Gastrocnemius medialis (tissue), 4 donors: ENCODE data around the gene YTHDC2. TPM values are rescaled to one million over a fixed set of nuclear protein-coding genes. Genes with fewer than 3 reads are reported as not detected.

Experiments used
- ATAC-seq, 2 donors: fragments of 150-250 bp; one replicate each; pipeline ENCODE4 v1.9.1; 2016
- DNase-seq, 2 donors: peaks; one replicate each; pipeline ENCODE4 v3.0.0-alpha.2; 2019
- H3K27ac ChIP-seq, 4 donors: fragments of 200-600 bp; sonication (generic); 1 replicate in 1 of 4; 2 replicates in 3 of 4; pipeline ENCODE4 v1.5.1; 2016 to 2018; ENCODE audit warnings: mild to moderate bottlenecking in 2 of 4, moderate library complexity in 1 of 4
- H3K27me3 ChIP-seq, 3 donors: fragments of 200-600 bp; sonication (generic) in 2 of 3; 1 replicate in 1 of 3; 2 replicates in 2 of 3; pipeline versions ENCODE4 v1.5.1 to v1.6.0; 2016 to 2019; ENCODE audit warnings: mild to moderate bottlenecking in 1 of 3, moderate library complexity in 1 of 3
- H3K36me3 ChIP-seq, 2 donors: fragments of 200-600 bp; sonication (generic) in 1 of 2; one replicate each; pipeline ENCODE4 v1.5.1; 2017 to 2018
- H3K4me1 ChIP-seq, 2 donors: fragments of 200-600 bp; sonication (generic) in 1 of 2; one replicate each; pipeline ENCODE4 v1.5.1; 2016 to 2017; ENCODE audit warnings: mild to moderate bottlenecking in 2 of 2
- H3K4me3 ChIP-seq, 4 donors: fragments of 200-600 bp; sonication (generic) in 3 of 4; 1 replicate in 1 of 4; 2 replicates in 3 of 4; pipeline ENCODE4 v1.5.1; 2016 to 2019; ENCODE audit warnings: mild to moderate bottlenecking in 2 of 4
- H3K9me3 ChIP-seq, 3 donors: fragments of 200-600 bp; sonication (generic) in 2 of 3; 1 replicate in 1 of 3; 2 replicates in 2 of 3; pipeline ENCODE4 v1.5.1; 2016 to 2019
- POLR2A ChIP-seq, 2 donors: fragments of 450-650 bp; IDR thresholded peaks; one replicate each; pipeline ENCODE4 v1.6.1; 2017; ENCODE audit warnings: antibody characterized with exemption in 2 of 2, mild to moderate bottlenecking in 2 of 2, moderate library complexity in 2 of 2
- in situ Hi-C, 4 donors: fragments of 200-750 bp; cut with MboI; loops; one replicate each; pipeline versions ENCODE4 v1.15.0 to v1.8.0; 2017; ENCODE audit warnings: low sequenced_read_pairs in 4 of 4
- intact Hi-C: fragments of 100-400 bp; cut with DNase I; formaldehyde crosslinking; loops from one replicate; pipeline ENCODE4 v1.15.1; 2023; ENCODE audit warnings: low total_unique reads
- total RNA-seq, 4 donors: library from RNA; depleted of rRNA; stranded (reverse); fragments of >200 nt; gene quantifications; one replicate each; pipeline versions ENCODE4 v1.1.0 to v1.2.3, GENCODE V29; 2016
- TF ChIP-seq, protein P1 (sequence below), 5 experiments: fragments of 450-650 bp in 3 of 5; fragments of 200-600 bp in 2 of 5; sonication (generic) in 2 of 5; IDR thresholded peaks in 4 of 5; conservative IDR thresholded peaks in 1 of 5; 1 replicate in 4 of 5; 2 replicates in 1 of 5; pipeline ENCODE4 v1.5.1; 2016 to 2019; ENCODE audit warnings: antibody characterized with exemption in 5 of 5, mild to moderate bottlenecking in 3 of 5, moderate library complexity in 3 of 5

YTHDC2 gene
- total RNA-seq, 4 donors from 2014 or later = 9.0 to 22.7 (median 15.3) TPM

DNA sequence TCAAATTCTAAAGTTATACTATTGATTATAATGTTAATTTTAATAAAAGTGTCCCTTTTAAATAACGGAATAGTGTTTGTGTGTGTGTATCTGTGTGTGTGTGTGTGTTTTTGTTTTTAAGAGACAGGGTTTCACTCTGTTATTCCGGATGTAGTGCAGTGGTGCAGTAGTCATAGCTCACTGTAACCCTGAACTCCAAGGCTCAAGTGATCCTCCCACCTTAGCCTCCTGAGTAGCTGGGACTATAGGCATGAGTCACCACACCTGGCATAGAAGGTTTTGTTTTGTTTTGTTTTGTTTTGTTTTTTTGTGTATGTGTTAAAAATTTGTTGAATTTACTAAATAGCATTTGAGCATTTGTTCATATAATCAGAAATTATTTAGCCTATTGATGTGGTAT is 64.6 kb downstream of the YTHDC2 start:
- DNase-seq = no peak
- Histone ChIP-seq H3K4me3 (no peak overlapping the region), H3K27ac (no peak overlapping the region), H3K4me1 (no peaks in the 10 kb centered on the region), H3K27me3 (no peaks in the 10 kb centered on the region), H3K9me3 (no peaks in the 10 kb centered on the region), H3K36me3 (peaks cover 0 to 34% of the 10 kb centered on the region in 2 donors)
- in situ Hi-C loops (loop anchor here in 1 of 4 donors (25.0 kb wide), 1 partner anchor 591 kb away; the partner anchor contains the start of gene DCP2), intact Hi-C loops (no loop called here)
- TF ChIP-seq, protein P1, sequence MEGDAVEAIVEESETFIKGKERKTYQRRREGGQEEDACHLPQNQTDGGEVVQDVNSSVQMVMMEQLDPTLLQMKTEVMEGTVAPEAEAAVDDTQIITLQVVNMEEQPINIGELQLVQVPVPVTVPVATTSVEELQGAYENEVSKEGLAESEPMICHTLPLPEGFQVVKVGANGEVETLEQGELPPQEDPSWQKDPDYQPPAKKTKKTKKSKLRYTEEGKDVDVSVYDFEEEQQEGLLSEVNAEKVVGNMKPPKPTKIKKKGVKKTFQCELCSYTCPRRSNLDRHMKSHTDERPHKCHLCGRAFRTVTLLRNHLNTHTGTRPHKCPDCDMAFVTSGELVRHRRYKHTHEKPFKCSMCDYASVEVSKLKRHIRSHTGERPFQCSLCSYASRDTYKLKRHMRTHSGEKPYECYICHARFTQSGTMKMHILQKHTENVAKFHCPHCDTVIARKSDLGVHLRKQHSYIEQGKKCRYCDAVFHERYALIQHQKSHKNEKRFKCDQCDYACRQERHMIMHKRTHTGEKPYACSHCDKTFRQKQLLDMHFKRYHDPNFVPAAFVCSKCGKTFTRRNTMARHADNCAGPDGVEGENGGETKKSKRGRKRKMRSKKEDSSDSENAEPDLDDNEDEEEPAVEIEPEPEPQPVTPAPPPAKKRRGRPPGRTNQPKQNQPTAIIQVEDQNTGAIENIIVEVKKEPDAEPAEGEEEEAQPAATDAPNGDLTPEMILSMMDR (IDR thresholded peaks at IDR 0.05 in 4 of 5, conservative IDR thresholded peaks at IDR 0.05 in 1 of 5) = no peak
- TF ChIP-seq POLR2A (IDR thresholded peaks at IDR 0.05) = no peak
- no peak for ATAC-seq

DNA sequence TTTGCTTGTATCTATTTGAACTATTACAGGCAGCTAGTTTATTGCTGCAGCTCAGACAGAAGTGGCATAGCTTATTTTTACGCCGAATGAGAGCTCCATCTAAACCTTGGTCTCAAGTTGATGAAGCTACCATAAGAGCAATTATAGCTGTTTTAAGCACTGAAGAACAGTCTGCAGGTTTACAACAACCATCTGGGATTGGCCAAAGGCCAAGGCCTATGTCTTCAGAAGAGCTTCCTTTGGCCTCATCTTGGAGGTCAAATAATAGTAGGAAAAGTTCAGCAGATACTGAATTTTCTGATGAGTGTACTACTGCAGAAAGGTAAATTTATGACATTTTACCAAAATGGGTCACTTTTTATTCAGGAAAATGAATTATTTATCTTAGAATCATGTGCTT is 67.9 kb downstream of the YTHDC2 start:
- in situ Hi-C loops (loop anchor here in 1 of 4 donors (25.0 kb wide), 1 partner anchor 594 kb away; the partner anchor contains the start of gene DCP2), intact Hi-C loops (no loop called here)
- H3K36me3 ChIP-seq = peaks cover 0 to 24% of the 10 kb centered on the region in 2 donors
- TF ChIP-seq POLR2A (IDR thresholded peaks at IDR 0.05) = no peak
- TF ChIP-seq, protein P1 (IDR thresholded peaks at IDR 0.05 in 4 of 5, conservative IDR thresholded peaks at IDR 0.05 in 1 of 5) = no peak
- H3K4me1 ChIP-seq = no peaks in the 10 kb centered on the region
- DNase-seq (no peak), ATAC-seq (no peak)
- H3K27ac ChIP-seq = no peak overlapping the region
- no peaks in the 10 kb centered on the region for H3K27me3 ChIP-seq
- H3K9me3 ChIP-seq = no peaks in the 10 kb centered on the region
- no peak overlapping the region for H3K4me3 ChIP-seq

DNA sequence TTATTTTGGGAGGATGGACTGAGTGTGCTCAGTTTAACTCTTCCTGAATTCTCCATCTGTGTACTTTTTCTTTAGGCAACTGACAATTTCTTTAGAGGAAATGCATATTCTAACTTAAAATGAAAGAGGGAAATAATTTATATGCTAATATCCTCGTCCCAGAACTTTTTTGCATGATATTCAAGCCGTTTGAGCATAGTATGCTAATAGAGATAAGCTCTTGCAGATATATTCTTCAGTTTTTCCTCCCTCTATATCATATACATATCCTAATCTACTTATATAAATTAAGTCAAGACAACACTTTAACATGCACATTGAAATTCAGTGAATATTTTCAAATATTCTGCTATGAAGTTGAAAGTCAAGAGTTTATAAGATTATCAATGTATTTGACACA is 84.7 kb downstream of the YTHDC2 start:
- Histone ChIP-seq H3K27me3 (no peaks in the 10 kb centered on the region), H3K27ac (no peak overlapping the region), H3K36me3 (peaks cover 0 to 12% of the 10 kb centered on the region in 2 donors), H3K9me3 (no peaks in the 10 kb centered on the region), H3K4me3 (no peak overlapping the region), H3K4me1 (no peaks in the 10 kb centered on the region)
- ATAC-seq (no peak), DNase-seq (no peak)
- TF ChIP-seq POLR2A (IDR thresholded peaks at IDR 0.05) = no peak
- TF ChIP-seq, protein P1 (IDR thresholded peaks at IDR 0.05 in 4 of 5, conservative IDR thresholded peaks at IDR 0.05 in 1 of 5) = no peak
- intact Hi-C loops (no loop called here), in situ Hi-C loops (loop anchor here in 1 of 4 donors (25.0 kb wide), 1 partner anchor 611 kb away; the partner anchor contains the start of gene DCP2)

DNA sequence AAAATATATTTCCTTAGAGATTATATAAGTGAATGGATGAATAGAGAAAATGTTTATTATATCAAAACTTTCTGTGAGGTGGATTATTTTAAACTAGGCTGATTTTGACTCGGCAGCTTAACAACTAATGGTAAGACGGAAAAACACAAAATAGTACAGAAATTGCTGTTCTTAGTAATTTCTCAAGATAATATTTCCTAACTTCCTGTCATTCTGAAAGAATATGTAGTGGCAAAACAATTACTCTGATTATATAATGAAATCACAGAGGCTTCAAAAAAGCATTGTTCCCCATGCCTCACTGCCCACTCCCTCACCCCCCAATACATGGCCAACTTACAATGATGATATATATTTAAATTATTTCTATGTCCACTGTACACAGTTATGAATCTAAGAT is 85.4 kb downstream of the YTHDC2 start:
- intact Hi-C loops = no loop called here
- Histone ChIP-seq H3K27ac (no peak overlapping the region), H3K4me1 (no peaks in the 10 kb centered on the region), H3K9me3 (no peaks in the 10 kb centered on the region), H3K36me3 (peaks cover 0 to 4% of the 10 kb centered on the region in 2 donors), H3K4me3 (no peak overlapping the region), H3K27me3 (no peaks in the 10 kb centered on the region)
- in situ Hi-C loops = loop anchor here in 1 of 4 donors (25.0 kb wide), 1 partner anchor 612 kb away; the partner anchor contains the start of gene DCP2
- ATAC-seq (no peak), DNase-seq (no peak)
- TF ChIP-seq, protein P1 (IDR thresholded peaks at IDR 0.05 in 4 of 5, conservative IDR thresholded peaks at IDR 0.05 in 1 of 5) = no peak
- no peak for TF ChIP-seq POLR2A (IDR thresholded peaks at IDR 0.05)
